SK-N-SH (cell line): ENCODE results near the gene ANGPTL1. TPM values are rescaled to one million over a fixed set of nuclear protein-coding genes. Genes with fewer than 3 reads are reported as not detected.

Source experiments
- CTCF ChIA-PET: fragments of 300-600, 350-600 bp; formaldehyde crosslinking; extraction: SDS; loops from one replicate; lab custom pipeline; 2021; lab: Yijun Ruan, JAX
- POLR2A ChIA-PET: fragments of 350-600 bp; sonication (Branson Sonifier 250); formaldehyde crosslinking; extraction: SDS; loops from one replicate; lab custom pipeline; 2020; ENCODE audit warnings: antibody characterized with exemption, inconsistent platforms; lab: Yijun Ruan, JAX
- DNase-seq: peaks from one replicate; pipeline ENCODE4 v3.0.0; 2012
- H2AFZ ChIP-seq: fragments of 200-600 bp; sonication (generic); 2 replicates; pipeline ENCODE4 v1.8.1; 2016; ENCODE audit warnings: antibody characterized with exemption, mild to moderate bottlenecking, low read depth
- H3F3A ChIP-seq: fragments of 200-600 bp; sonication (generic); replicated peaks from 2 replicates; pipeline ENCODE3; 2016; ENCODE audit warnings: antibody characterized with exemption, mild to moderate bottlenecking; ENCODE audit not compliant: insufficient read depth
- H3K27ac ChIP-seq, 2 experiments: fragments of 200-500 bp in 1 of 2; fragments of 200-600 bp in 1 of 2; sonication (Bioruptor generic) in 1 of 2; sonication (generic), shearing (Covaris generic) in 1 of 2; 2 replicates each; pipeline versions ENCODE4 v1.5.1 to v1.6.1; 2014 to 2016; ENCODE audit warnings: low read depth in 2 of 2, inconsistent platforms in 1 of 2, low read length in 1 of 2, mild to moderate bottlenecking in 1 of 2, mixed read lengths in 1 of 2
- H3K27me3 ChIP-seq: fragments of 200-600 bp; sonication (generic), shearing (Covaris generic); 2 replicates; pipeline ENCODE4 v1.6.1; 2016; ENCODE audit warnings: mixed run types; ENCODE audit not compliant: insufficient read depth
- H3K36me3 ChIP-seq, 2 experiments: fragments of 200-500 bp in 1 of 2; fragments of 200-600 bp in 1 of 2; sonication (Bioruptor generic) in 1 of 2; sonication (generic) in 1 of 2; replicated peaks in 1 of 2; 2 replicates each; pipeline versions ENCODE3 to v1.5.1; 2014 to 2016; ENCODE audit warnings: low read length in 1 of 2, mild to moderate bottlenecking in 1 of 2; ENCODE audit not compliant: insufficient read depth in 2 of 2, control insufficient read depth in 1 of 2
- H3K4me1 ChIP-seq, 2 experiments: fragments of 200-500 bp in 1 of 2; fragments of 200-600 bp in 1 of 2; sonication (Bioruptor generic) in 1 of 2; sonication (generic), shearing (Covaris generic) in 1 of 2; 2 replicates each; pipeline versions ENCODE4 v1.5.1 to v1.6.1; 2014 to 2016; ENCODE audit warnings: low read depth in 1 of 2, low read length in 1 of 2, mixed run types in 1 of 2; ENCODE audit not compliant: insufficient read depth in 2 of 2, control insufficient read depth in 1 of 2
- H3K4me2 ChIP-seq: fragments of 200-600 bp; sonication (generic), shearing (Covaris generic); 2 replicates; pipeline ENCODE4 v1.6.1; 2017; ENCODE audit warnings: mixed run types
- H3K4me3 ChIP-seq, 2 experiments: fragments of 200-500 bp in 1 of 2; fragments of 200-600 bp in 1 of 2; sonication (Bioruptor generic) in 1 of 2; sonication (generic), shearing (Covaris generic) in 1 of 2; 2 replicates each; pipeline versions ENCODE4 v1.5.1 to v1.8.1; 2014 to 2016; ENCODE audit warnings: low read depth in 2 of 2, inconsistent platforms in 1 of 2, low read length in 1 of 2, mild to moderate bottlenecking in 1 of 2, mixed read lengths in 1 of 2, moderate library complexity in 1 of 2
- H3K79me2 ChIP-seq: fragments of 200-600 bp; sonication (generic); 2 replicates; pipeline ENCODE4 v1.8.1; 2017; ENCODE audit warnings: mild to moderate bottlenecking; ENCODE audit not compliant: insufficient read depth
- H3K9ac ChIP-seq: fragments of 200-600 bp; sonication (generic); 2 replicates; pipeline ENCODE4 v1.6.1; 2017; ENCODE audit warnings: mixed run types
- H3K9me2 ChIP-seq: fragments of 200-600 bp; sonication (generic); 2 replicates; pipeline ENCODE4 v1.6.1; 2017; ENCODE audit warnings: mixed run types
- H3K9me3 ChIP-seq: fragments of 200-600 bp; sonication (generic); 2 replicates; pipeline ENCODE4 v1.6.1; 2017; ENCODE audit warnings: mixed run types, mild to moderate bottlenecking, moderate library complexity
- H4K20me1 ChIP-seq: fragments of 200-600 bp; sonication (generic); 2 replicates; pipeline ENCODE4 v1.6.1; 2017; ENCODE audit warnings: mild to moderate bottlenecking, mixed run types; ENCODE audit not compliant: insufficient read depth
- CTCF ChIP-seq: fragments of 200-600 bp; sonication (generic); IDR thresholded peaks from 2 replicates; pipeline ENCODE4 v1.6.1; 2017; ENCODE audit warnings: antibody characterized with exemption, mild to moderate bottlenecking, moderate library complexity
- EP300 ChIP-seq, 2 experiments: IDR thresholded peaks; 2 replicates each; pipeline versions ENCODE4 v1.4.0 to v1.6.1; 2012; ENCODE audit warnings: borderline replicate concordance in 1 of 2, low read depth in 1 of 2, low read length in 1 of 2
- EZH2phosphoT487 ChIP-seq: fragments of 200-600 bp; sonication (generic); IDR thresholded peaks from 2 replicates; pipeline ENCODE4 v1.6.1; 2017; ENCODE audit warnings: low read depth, mixed run types, mild to moderate bottlenecking, antibody characterized with exemption, moderate library complexity, borderline replicate concordance
- FOSL2 ChIP-seq: IDR thresholded peaks from 2 replicates; pipeline ENCODE4 v1.4.0; 2012; ENCODE audit warnings: low read depth, mild to moderate bottlenecking, moderate library complexity, borderline replicate concordance
- FOXJ3 ChIP-seq: sonication (generic); formaldehyde crosslinking; IDR thresholded peaks from 2 replicates; pipeline ENCODE4 v1.5.1; 2020; ENCODE audit warnings: mild to moderate bottlenecking, missing genetic modification reagents
- FOXM1 ChIP-seq: IDR thresholded peaks from 2 replicates; pipeline ENCODE4 v1.4.0; 2012; ENCODE audit warnings: low read depth, mild to moderate bottlenecking
- GABPA ChIP-seq: IDR thresholded peaks from 2 replicates; pipeline ENCODE4 v1.4.0; 2012; ENCODE audit warnings: low read depth, mild to moderate bottlenecking
- JUND ChIP-seq: IDR thresholded peaks from 2 replicates; pipeline ENCODE4 v1.4.0; 2012
- MEF2A ChIP-seq: IDR thresholded peaks from 2 replicates; pipeline ENCODE4 v1.4.0; 2012; ENCODE audit warnings: low read depth, borderline replicate concordance
- NFIC ChIP-seq: IDR thresholded peaks from 2 replicates; pipeline ENCODE4 v1.4.0; 2012; ENCODE audit warnings: borderline replicate concordance
- PBX3 ChIP-seq: IDR thresholded peaks from 2 replicates; pipeline ENCODE4; 2012
- POLR2AphosphoS5 ChIP-seq: IDR thresholded peaks from 2 replicates; pipeline ENCODE4 v1.6.1; 2012; ENCODE audit warnings: low read depth, low read length
- RAD21 ChIP-seq: IDR thresholded peaks from 2 replicates; pipeline ENCODE4 v1.6.1; 2012; ENCODE audit warnings: mild to moderate bottlenecking, low read length
- RCOR1 ChIP-seq: fragments of 150-350 bp; IDR thresholded peaks from 2 replicates; pipeline ENCODE4 v1.6.1; 2017; ENCODE audit warnings: antibody characterized with exemption, low read length
- REST ChIP-seq: IDR thresholded peaks from 2 replicates; pipeline ENCODE4 v1.6.1; 2012; ENCODE audit warnings: mild to moderate bottlenecking, low read depth, low read length, moderate library complexity
- RFX5 ChIP-seq: IDR thresholded peaks from 2 replicates; pipeline ENCODE4 v1.6.1; 2012; ENCODE audit warnings: mild to moderate bottlenecking, improper control_type of control experiment, low read length
- RXRA ChIP-seq: IDR thresholded peaks from 2 replicates; pipeline ENCODE4 v1.4.0; 2012; ENCODE audit warnings: low read depth, mild to moderate bottlenecking, borderline replicate concordance
- SMC3 ChIP-seq: IDR thresholded peaks from 2 replicates; pipeline ENCODE4 v1.6.1; 2012; ENCODE audit warnings: low read depth, low read length, improper control_type of control experiment
- TCF12 ChIP-seq: IDR thresholded peaks from 2 replicates; pipeline ENCODE4 v1.4.0; 2012
- TEAD4 ChIP-seq: IDR thresholded peaks from 2 replicates; pipeline ENCODE4 v1.4.0; 2012; ENCODE audit warnings: mild to moderate bottlenecking, borderline replicate concordance; ENCODE audit not compliant: insufficient read depth
- USF1 ChIP-seq: IDR thresholded peaks from 2 replicates; pipeline ENCODE4 v1.4.0; 2012; ENCODE audit warnings: low read depth, borderline replicate concordance
- USF2 ChIP-seq: fragments of 150-350 bp; IDR thresholded peaks from 2 replicates; pipeline ENCODE4 v1.6.1; 2017; ENCODE audit warnings: antibody characterized with exemption, low read length, low read depth, borderline replicate concordance
- ZBTB33 ChIP-seq: IDR thresholded peaks from 2 replicates; pipeline ENCODE4 v1.4.0; 2012; ENCODE audit warnings: low read depth, borderline replicate concordance
- WGBS: methylation state at CpG from one replicate; pipeline ENCODE4 v1.1.6; 2017; ENCODE audit warnings: low lambda C conversion rate; 5-methylcytosine and 5-hydroxymethylcytosine counted together
- polyA plus RNA-seq, 3 experiments: library from polyadenylated mRNA; depleted of rRNA; stranded (reverse); fragments of >200 nt; gene quantifications; 2 replicates each; pipeline ENCODE4 v1.2.3, GENCODE V29; 2012

Gene ANGPTL1
- polyA plus RNA-seq, 1 of the 3 experiments (the other 2 are of a cell fraction): not detected

- no peak for DNase-seq
- peak overlapping the region in 1 of 2 experiments; percentile 52; a peak in 2 of 4 replicates for H3K27ac ChIP-seq
- CTCF ChIA-PET: interaction anchor here (1.0 kb wide), 1 partner anchor 25 kb away, joined by 3 read pairs; no protein-coding TSS in a partner anchor
- peak overlapping the region; percentile 35; the same call in 1 of the 2 replicates for H3K4me2 ChIP-seq
- H3K4me3 ChIP-seq: no peak overlapping the region
- 0 out of 2 replicates have a peak, but pooled peaks cover 4% of the 10 kb centered on the region for H4K20me1 ChIP-seq
- 42% methylated on average over 2 of the region's 2 CpGs for WGBS
- H3K27me3 ChIP-seq: no peaks in the 10 kb centered on the region
- H3K9me3 ChIP-seq: no peaks in the 10 kb centered on the region
- TF ChIP-seq ZBTB33: no peak
- TF ChIP-seq RCOR1: no peak
- TF ChIP-seq SMC3: no peak
- TF ChIP-seq EP300 (IDR thresholded peaks at IDR 0.05; ENCODE audit: borderline replicate concordance in 1 of 2, low read depth in 1 of 2, low read length in 1 of 2): no peak
- TF ChIP-seq CTCF: no peak
- no peak for TF ChIP-seq RFX5
- TF ChIP-seq FOXJ3: no peak
- no peak for TF ChIP-seq FOXM1
- TF ChIP-seq RXRA: no peak
- TF ChIP-seq FOSL2: peak; percentile 34; the same call in 1 of the 2 replicates
- no peak for TF ChIP-seq REST
- peak; percentile 47; the same call in 1 of the 2 replicates for TF ChIP-seq PBX3
- no peak for TF ChIP-seq TEAD4
- TF ChIP-seq GABPA: no peak
- no peak for TF ChIP-seq RAD21
- TF ChIP-seq USF1: no peak
- no peak for TF ChIP-seq MEF2A
- TF ChIP-seq POLR2AphosphoS5: no peak
- 0 out of 2 replicates have a peak, but pooled peaks have one; percentile 23 for TF ChIP-seq JUND
- TF ChIP-seq TCF12: no peak
- no peak for TF ChIP-seq EZH2phosphoT487
- no peak for TF ChIP-seq NFIC
- TF ChIP-seq USF2: no peak
- peaks cover 20% of the 10 kb centered on the region for H3F3A ChIP-seq
- no peaks in the 10 kb centered on the region for H3K79me2 ChIP-seq
- H3K9me2 ChIP-seq: no peaks in the 10 kb centered on the region
- peaks cover 0 to 8% of the 10 kb centered on the region in 2 experiments; a peak in 2 of 4 replicates for H3K4me1 ChIP-seq
- 0 out of 2 replicates have a peak overlapping the region, but pooled peaks have one; percentile 0 for H3K9ac ChIP-seq
- POLR2A ChIA-PET: no interaction called here
- H2AFZ ChIP-seq: 0 out of 2 replicates have a peak overlapping the region, but pooled peaks have one; percentile 1
- H3K36me3 ChIP-seq: peaks cover 0 to 2% of the 10 kb centered on the region in 2 experiments
Measured at GRCh38 chr1:178847396-178847849, 23.5 kb downstream of the ANGPTL1 start.
